ENCODE measurements around the gene ATAD1. TPM values are rescaled to one million over a fixed set of nuclear protein-coding genes. Genes with fewer than 3 reads are reported as not detected.

The ATAD1 gene
- total and polyA plus RNA-seq, 10 of the 15 experiments (the other 5 are each of a cell fraction or from before 2014, with no cell fraction given): 24.7 to 59.3 (median 41.1) TPM

- peak; percentile 64; the same call in 1 of the 2 replicates for TF ChIP-seq ZNF592 (IDR thresholded peaks at IDR 0.05)
- TF ChIP-seq ZBED1 (IDR thresholded peaks at IDR 0.05; ENCODE audit: borderline replicate concordance): no peak
- TF ChIP-seq RAD51 (IDR thresholded peaks at IDR 0.05): no peak
- no peak for TF ChIP-seq YBX1 (IDR thresholded peaks at IDR 0.05)
- no peak for TF ChIP-seq EZH2 (IDR thresholded peaks at IDR 0.05; ENCODE audit: borderline replicate concordance, control insufficient read depth, low read depth, low read length)
- TF ChIP-seq IKZF2 (IDR thresholded peaks at IDR 0.05): peak; percentile 36 to 37; a peak in 3 of 4 replicates
- TF ChIP-seq HDAC6 (IDR thresholded peaks at IDR 0.05; ENCODE audit: unreplicated experiment): peak; percentile 45
- TF ChIP-seq LARP7 (IDR thresholded peaks at IDR 0.05): peak; percentile 95; the same call in 1 of the 2 replicates
- TF ChIP-seq ZNF274 (IDR thresholded peaks at IDR 0.05; ENCODE audit: insufficient read depth, insufficient read length): no peak
- TF ChIP-seq USF1 (IDR thresholded peaks at IDR 0.05; ENCODE audit: borderline replicate concordance, extremely low read length, insufficient read depth, low read depth, low read length): peak; percentile 17
- TF ChIP-seq ZNF384 (IDR thresholded peaks at IDR 0.05; ENCODE audit: borderline replicate concordance, low read depth, low read length): no peak
- no peak for TF ChIP-seq RAD21 (IDR thresholded peaks at IDR 0.05; ENCODE audit: insufficient read depth, low read depth, low read length)
- TF ChIP-seq SUZ12 (IDR thresholded peaks at IDR 0.05; ENCODE audit: unreplicated experiment): no peak
- peak; percentile 13; the same call in 1 of the 2 replicates for TF ChIP-seq PML (IDR thresholded peaks at IDR 0.05; ENCODE audit: low read length)
- TF ChIP-seq GABPA (IDR thresholded peaks at IDR 0.05; ENCODE audit: low read depth): no peak
- TF ChIP-seq, protein P1, sequence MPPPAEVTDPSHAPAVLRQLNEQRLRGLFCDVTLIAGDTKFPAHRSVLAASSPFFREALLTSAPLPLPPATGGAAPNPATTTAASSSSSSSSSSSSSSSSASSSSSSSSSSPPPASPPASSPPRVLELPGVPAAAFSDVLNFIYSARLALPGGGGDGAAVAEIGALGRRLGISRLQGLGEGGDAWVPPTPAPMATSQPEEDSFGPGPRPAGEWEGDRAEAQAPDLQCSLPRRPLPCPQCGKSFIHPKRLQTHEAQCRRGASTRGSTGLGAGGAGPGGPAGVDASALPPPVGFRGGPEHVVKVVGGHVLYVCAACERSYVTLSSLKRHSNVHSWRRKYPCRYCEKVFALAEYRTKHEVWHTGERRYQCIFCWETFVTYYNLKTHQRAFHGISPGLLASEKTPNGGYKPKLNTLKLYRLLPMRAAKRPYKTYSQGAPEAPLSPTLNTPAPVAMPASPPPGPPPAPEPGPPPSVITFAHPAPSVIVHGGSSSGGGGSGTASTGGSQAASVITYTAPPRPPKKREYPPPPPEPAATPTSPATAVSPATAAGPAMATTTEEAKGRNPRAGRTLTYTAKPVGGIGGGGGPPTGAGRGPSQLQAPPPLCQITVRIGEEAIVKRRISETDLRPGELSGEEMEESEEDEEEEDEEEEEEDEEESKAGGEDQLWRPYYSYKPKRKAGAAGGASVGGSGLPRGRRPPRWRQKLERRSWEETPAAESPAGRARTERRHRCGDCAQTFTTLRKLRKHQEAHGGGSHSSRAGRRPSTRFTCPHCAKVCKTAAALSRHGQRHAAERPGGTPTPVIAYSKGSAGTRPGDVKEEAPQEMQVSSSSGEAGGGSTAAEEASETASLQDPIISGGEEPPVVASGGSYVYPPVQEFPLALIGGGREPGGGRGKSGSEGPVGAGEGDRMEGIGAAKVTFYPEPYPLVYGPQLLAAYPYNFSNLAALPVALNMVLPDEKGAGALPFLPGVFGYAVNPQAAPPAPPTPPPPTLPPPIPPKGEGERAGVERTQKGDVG (CRISPR knock-in tag; IDR thresholded peaks at IDR 0.05): no peak
Measured at GRCh38 chr10:87863053-87863943, 45.3 kb upstream of the ATAD1 start, which contains the start of the genes KLLN and PTEN (continued).

All from GM12878 (cell line).